Uterus (tissue), 4 donors: ENCODE measurements around the gene LRRC4B. TPM values are rescaled to one million over a fixed set of nuclear protein-coding genes. Genes with fewer than 3 reads are reported as not detected.
"Not testable (repeated sequence)": the region's sequence is repeated elsewhere in the genome, so short reads cannot be mapped to it uniquely, and the experiment has no call there.

Experiments used
- DNase-seq, 2 donors: peaks; one replicate each; pipeline ENCODE4 v3.0.0-alpha.2; 2019 to 2020
- H3K27ac ChIP-seq, 2 donors: fragments of 200-600 bp; sonication (generic); 1 replicate in 1 of 2; 2 replicates in 1 of 2; pipeline ENCODE4 v1.5.1; 2016 to 2018
- H3K27me3 ChIP-seq, 2 donors: fragments of 200-600 bp; sonication (generic); one replicate each; pipeline ENCODE4 v1.5.1; 2018 to 2019; ENCODE audit warnings: control low read depth in 1 of 2
- H3K36me3 ChIP-seq, 2 donors: fragments of 200-600 bp; sonication (generic); one replicate each; pipeline ENCODE4 v1.5.1; 2019; ENCODE audit warnings: control low read depth in 1 of 2
- H3K4me1 ChIP-seq, 2 donors: fragments of 200-600 bp; sonication (generic); one replicate each; pipeline ENCODE4 v1.5.1; 2018 to 2019; ENCODE audit warnings: control low read depth in 1 of 2
- H3K4me3 ChIP-seq, 2 donors: fragments of 200-600 bp; sonication (generic); 1 replicate in 1 of 2; 2 replicates in 1 of 2; pipeline ENCODE4 v1.5.1; 2018 to 2019; ENCODE audit warnings: mild to moderate bottlenecking in 1 of 2
- H3K9me3 ChIP-seq, 2 donors: fragments of 200-600 bp; sonication (generic); one replicate each; pipeline ENCODE4 v1.5.1; 2019; ENCODE audit warnings: control low read depth in 1 of 2
- POLR2A ChIP-seq, 2 donors: fragments of 450-650 bp; IDR thresholded peaks; one replicate each; pipeline ENCODE4 v1.6.1; 2016; ENCODE audit warnings: antibody characterized with exemption in 2 of 2, mild to moderate bottlenecking in 1 of 2, moderate library complexity in 1 of 2
- intact Hi-C: fragments of 100-400 bp; cut with DNase I; formaldehyde crosslinking; loops from one replicate; pipeline ENCODE4 v1.15.1; 2023; ENCODE audit warnings: low total_unique reads
- total RNA-seq, 4 donors: library from RNA; depleted of rRNA in 3 of 4; stranded (reverse); fragments of >200 nt in 3 of 4; gene quantifications; one replicate each; pipeline versions ENCODE4 v1.1.0 to v1.2.4, GENCODE V29; 2014 to 2023
- TF ChIP-seq, protein P1 (sequence below), 4 experiments: fragments of 200-600 bp in 2 of 4; fragments of 450-650 bp in 2 of 4; sonication (generic) in 2 of 4; IDR thresholded peaks; one replicate each; pipeline ENCODE4 v1.5.1; 2016 to 2019; ENCODE audit warnings: antibody characterized with exemption in 4 of 4, mild to moderate bottlenecking in 2 of 4, moderate library complexity in 1 of 4
- donor health status: DM: yes; HTN: yes; CAD: no.

The LRRC4B gene
- total RNA-seq, 4 donors from 2014 or later: 2.4 to 38.0 (median 13.2) TPM

DNA sequence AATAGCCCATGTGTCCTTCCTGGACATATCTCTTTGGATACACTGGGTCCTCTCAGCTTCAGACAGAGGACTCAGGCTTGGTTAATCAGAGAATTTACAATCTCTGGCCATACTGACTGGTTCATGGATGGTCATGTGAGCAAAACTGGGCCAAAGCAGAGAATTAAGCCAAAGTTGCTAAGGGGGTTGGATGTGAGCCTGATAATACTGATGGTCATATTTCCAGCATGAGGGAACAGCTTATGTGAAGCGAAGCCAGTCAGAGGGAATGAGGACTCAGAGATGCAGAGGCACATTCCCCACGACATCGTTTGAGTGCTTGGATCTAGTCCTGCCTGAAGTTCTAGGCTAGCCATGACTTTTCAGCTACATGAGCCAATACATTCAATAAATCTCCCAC is 22.0 kb upstream of the LRRC4B start:
- H3K4me3 ChIP-seq: no peak overlapping the region
- TF ChIP-seq POLR2A (IDR thresholded peaks at IDR 0.05): no peak
- TF ChIP-seq, protein P1, sequence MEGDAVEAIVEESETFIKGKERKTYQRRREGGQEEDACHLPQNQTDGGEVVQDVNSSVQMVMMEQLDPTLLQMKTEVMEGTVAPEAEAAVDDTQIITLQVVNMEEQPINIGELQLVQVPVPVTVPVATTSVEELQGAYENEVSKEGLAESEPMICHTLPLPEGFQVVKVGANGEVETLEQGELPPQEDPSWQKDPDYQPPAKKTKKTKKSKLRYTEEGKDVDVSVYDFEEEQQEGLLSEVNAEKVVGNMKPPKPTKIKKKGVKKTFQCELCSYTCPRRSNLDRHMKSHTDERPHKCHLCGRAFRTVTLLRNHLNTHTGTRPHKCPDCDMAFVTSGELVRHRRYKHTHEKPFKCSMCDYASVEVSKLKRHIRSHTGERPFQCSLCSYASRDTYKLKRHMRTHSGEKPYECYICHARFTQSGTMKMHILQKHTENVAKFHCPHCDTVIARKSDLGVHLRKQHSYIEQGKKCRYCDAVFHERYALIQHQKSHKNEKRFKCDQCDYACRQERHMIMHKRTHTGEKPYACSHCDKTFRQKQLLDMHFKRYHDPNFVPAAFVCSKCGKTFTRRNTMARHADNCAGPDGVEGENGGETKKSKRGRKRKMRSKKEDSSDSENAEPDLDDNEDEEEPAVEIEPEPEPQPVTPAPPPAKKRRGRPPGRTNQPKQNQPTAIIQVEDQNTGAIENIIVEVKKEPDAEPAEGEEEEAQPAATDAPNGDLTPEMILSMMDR (IDR thresholded peaks at IDR 0.05): no peak
- intact Hi-C loops: no loop called here
- no peaks in the 10 kb centered on the region for H3K36me3 ChIP-seq
- H3K27me3 ChIP-seq: no peaks in the 10 kb centered on the region
- DNase-seq: no peak
- no peak overlapping the region for H3K27ac ChIP-seq
- no peaks in the 10 kb centered on the region for H3K9me3 ChIP-seq
- H3K4me1 ChIP-seq: no peaks in the 10 kb centered on the region

DNA sequence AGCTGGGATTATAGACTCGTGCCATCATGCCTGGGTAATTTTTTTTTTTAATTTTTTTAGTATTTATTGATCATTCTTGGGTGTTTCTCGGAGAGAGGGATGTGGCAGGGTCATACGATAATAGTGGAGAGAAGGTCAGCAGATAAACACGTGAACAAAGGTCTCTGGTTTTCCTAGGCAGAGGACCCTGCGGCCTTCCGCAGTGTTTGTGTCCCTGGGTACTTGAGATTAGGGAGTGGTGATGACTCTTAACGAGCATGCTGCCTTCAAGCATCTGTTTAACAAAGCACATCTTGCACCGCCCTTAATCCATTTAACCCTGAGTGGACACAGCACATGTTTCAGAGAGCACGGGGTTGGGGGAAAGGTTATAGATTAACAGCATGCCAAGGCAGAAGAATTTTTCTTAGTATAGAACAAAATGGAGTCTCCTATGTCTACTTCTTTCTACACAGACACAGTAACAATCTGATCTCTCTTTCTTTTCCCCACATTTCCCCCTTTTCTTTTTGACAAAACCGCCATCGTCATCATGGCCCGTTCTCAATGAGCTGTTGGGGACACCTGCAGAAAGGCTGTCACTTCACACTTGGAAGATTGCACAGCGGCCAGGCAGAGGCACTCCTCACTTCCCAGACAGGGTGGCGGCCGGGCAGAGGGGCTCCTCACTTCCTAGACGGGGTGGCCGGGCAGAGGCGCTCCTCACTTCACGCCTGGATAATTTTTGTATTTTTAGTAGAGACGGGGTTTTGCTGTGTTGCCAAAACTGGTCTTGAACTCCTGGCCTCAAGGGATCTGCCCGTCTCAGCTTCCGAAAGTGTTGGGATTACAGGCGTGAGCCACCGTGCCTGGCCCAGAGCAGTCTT is 13.8 kb upstream of the LRRC4B start:
- H3K36me3 ChIP-seq, H3K4me1 ChIP-seq, H3K27ac ChIP-seq, DNase-seq, intact Hi-C loops, H3K9me3 ChIP-seq, H3K27me3 ChIP-seq, H3K4me3 ChIP-seq: not testable (repeated sequence)

DNA sequence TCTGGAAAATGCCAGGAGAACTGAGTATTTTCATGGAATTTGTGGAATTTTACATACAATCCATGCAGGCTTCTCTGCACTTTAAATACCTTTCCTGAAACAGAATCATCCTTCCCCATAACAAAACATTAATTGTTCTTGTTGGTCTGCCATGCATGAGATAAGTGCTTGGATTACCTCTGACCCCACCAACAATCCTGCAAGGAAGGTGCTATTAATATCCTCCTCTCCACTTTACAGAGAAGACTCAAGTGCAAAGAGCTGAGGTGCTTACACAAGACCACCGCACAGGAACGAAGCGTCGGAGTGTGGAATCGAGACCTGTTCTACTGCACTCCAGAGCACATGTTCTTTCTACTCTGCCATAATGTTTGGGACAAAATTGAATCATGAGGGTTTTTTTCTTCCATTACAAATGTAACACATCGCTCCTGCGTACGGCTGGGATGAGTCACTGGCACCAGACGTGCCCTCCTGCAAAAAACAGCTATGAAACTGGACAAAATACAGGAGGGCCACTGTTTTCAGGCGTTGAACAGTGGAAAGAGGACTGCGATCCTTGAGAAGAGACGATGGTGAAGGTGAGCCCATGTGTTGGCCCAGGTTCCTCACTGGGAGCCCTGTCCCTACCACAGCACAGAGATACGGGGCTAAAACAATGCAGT is 12.9 kb upstream of the LRRC4B start:
- no peaks in the 10 kb centered on the region for H3K36me3 ChIP-seq
- H3K27ac ChIP-seq: no peak overlapping the region
- H3K9me3 ChIP-seq: no peaks in the 10 kb centered on the region
- H3K4me1 ChIP-seq: no peaks in the 10 kb centered on the region
- no peak for DNase-seq
- H3K27me3 ChIP-seq: no peaks in the 10 kb centered on the region
- intact Hi-C loops: no loop called here
- TF ChIP-seq, protein P1 (IDR thresholded peaks at IDR 0.05): no peak
- TF ChIP-seq POLR2A (IDR thresholded peaks at IDR 0.05): no peak
- no peak overlapping the region for H3K4me3 ChIP-seq

DNA sequence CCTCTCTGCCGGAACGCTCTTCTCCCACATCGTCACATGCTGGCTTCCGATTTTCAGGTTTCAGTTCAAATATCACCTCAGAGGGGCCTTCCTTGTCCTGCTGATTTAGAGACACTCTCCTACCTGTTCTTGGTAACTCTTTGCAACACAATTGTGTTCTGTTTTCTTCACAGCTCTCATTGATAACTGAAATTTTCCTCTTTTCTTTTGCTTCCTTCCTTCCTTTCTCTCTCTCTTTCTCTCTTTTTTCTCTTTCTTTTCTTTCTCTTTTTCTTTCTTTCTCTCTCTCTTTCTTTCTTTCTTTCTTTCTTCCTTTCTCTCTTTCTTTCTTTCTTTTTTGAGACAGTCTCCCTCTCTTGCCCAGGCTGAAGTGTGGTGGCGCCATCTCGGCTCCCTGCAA is 12.0 kb upstream of the LRRC4B start:
- no peak overlapping the region for H3K27ac ChIP-seq
- intact Hi-C loops: no loop called here
- no peak overlapping the region for H3K4me3 ChIP-seq
- H3K27me3 ChIP-seq: no peaks in the 10 kb centered on the region
- H3K4me1 ChIP-seq: no peaks in the 10 kb centered on the region
- DNase-seq: no peak
- H3K9me3 ChIP-seq: no peaks in the 10 kb centered on the region
- no peaks in the 10 kb centered on the region for H3K36me3 ChIP-seq
- no peak for TF ChIP-seq POLR2A (IDR thresholded peaks at IDR 0.05)
- TF ChIP-seq, protein P1 (IDR thresholded peaks at IDR 0.05): no peak

DNA sequence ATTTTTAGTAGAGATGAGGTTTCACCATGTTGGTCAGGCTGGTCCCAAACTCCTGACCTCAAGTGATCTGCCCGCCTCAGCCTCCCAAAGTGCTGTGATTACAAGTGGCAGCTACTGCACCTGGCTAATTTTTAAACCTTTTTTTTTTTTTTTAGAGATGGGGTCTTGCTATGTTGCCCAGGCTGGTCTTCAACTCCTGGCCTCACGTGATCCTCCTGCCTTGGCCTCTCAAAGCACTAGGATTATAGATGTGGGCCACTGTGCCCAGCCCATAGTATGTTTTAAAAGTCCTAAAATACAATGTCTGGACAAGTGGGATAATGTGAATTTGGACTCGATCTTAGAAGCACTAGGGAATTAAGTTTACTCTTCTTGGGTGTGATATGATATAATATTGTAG is 8.5 kb upstream of the LRRC4B start:
- H3K4me3 ChIP-seq, intact Hi-C loops, H3K9me3 ChIP-seq, DNase-seq, H3K4me1 ChIP-seq, H3K36me3 ChIP-seq, H3K27ac ChIP-seq, H3K27me3 ChIP-seq: not testable (repeated sequence)

DNA sequence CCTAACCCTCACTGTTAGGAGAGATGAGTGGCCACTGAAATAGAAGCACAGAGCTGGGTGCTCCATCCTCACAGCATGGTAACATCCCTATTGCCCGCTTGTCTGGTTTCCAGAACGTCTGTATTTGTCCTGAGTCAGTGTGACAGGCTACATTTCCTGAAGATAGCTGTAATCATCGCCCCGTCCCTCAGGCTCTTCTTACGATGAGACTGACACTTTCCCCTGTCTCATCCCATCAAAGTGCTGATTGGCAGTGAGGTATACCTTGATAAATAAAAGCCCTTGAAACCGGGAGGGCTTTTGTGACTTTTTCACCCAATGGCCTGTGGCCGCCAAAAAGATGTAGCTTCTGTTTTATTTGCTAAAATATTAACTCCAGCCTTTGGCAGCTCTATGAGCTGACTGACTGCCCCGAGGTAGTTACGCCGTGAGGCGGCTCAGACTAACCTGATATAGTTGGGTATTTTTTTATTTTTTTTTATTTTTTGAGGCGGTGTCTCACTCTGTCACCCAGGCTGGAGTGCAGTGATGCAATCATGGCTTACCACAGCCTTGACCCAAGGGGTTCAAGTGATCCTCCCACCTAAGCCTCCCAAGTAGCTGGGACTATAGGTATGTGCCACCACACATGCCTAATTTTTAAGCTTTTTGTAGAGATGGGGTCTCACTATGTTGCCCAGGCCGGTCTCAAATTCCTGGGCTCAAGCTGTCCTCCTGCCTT is 5.7 kb upstream of the LRRC4B start:
- no peak for DNase-seq
- Histone ChIP-seq H3K27ac (no peak overlapping the region), H3K9me3 (no peaks in the 10 kb centered on the region), H3K27me3 (no peaks in the 10 kb centered on the region), H3K4me3 (no peak overlapping the region), H3K36me3 (no peaks in the 10 kb centered on the region), H3K4me1 (no peaks in the 10 kb centered on the region)
- TF ChIP-seq, protein P1 (IDR thresholded peaks at IDR 0.05): no peak
- TF ChIP-seq POLR2A (IDR thresholded peaks at IDR 0.05): no peak
- intact Hi-C loops: no loop called here
